Measurements from ENCODE around the gene PRAMEF14.
"Not testable (repeated sequence)": the region's sequence is repeated elsewhere in the genome, so short reads cannot be mapped to it uniquely, and the experiment has no call there.

PRAMEF14 gene, protein sequence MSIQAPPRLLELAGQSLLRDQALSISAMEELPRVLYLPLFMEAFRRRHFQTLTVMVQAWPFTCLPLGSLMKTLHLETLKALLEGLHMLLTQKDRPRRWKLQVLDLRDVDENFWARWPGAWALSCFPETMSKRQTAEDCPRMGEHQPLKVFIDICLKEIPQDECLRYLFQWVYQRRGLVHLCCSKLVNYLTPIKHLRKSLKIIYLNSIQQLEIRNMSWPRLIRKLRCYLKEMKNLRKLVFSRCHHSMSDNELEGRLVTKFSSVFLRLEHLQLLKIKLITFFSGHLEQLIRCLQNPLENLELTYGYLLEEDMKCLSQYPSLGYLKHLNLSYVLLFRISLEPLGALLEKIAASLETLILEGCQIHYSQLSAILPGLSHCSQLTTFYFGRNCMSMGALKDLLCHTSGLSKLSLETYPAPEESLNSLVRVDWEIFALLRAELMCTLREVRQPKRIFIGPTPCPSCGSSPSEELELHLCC

DNA sequence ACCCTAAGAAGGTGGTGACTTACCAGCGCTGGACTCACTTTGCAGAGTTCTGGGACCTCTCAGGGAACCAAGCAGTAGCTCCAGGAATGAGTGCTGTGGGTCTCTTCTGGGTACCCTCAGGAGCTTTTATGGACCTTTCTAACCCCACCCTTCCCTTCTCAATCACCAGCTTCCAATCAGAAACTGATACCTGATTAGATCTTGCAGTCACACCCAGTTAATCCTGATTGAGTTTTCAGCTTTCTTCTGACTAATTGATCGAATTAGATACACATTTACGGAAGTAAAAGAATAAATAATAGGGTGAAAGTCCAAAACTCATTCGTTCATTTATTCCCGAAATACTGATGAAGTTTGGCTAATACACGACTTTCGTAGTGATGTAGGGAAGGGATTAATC is at the start of gene PRAMEF14:
PRAMEF14 (minus strand) TSS at position 101 of the 400 bp plus-strand sequence. CDS start 1,820 bp downstream, outside the sequence.
- not testable (repeated sequence) for DNase-seq (ENCODE audit: low read depth)

DNA sequence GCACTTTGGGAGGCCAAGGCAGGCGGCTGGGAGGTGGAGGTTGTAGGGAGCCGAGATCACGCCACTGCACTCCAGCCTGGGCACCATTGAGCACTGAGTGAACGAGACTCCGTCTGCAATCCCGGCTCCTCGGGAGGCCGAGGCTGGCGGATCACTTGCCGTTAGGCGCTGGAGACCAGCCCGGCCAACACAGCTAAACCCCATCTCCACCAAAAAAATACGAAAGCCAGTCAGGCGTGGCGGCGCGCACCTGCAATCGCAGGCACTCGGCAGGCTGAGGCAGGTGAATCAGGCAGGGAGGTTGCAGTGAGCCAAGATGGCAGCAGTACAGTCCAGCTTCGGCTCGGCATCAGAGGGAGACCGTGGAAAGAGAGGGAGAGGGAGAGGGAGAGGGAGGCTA is 48.4 kb upstream of the PRAMEF14 start:
- DNase-seq (ENCODE audit: low read depth): not testable (repeated sequence)

DNA sequence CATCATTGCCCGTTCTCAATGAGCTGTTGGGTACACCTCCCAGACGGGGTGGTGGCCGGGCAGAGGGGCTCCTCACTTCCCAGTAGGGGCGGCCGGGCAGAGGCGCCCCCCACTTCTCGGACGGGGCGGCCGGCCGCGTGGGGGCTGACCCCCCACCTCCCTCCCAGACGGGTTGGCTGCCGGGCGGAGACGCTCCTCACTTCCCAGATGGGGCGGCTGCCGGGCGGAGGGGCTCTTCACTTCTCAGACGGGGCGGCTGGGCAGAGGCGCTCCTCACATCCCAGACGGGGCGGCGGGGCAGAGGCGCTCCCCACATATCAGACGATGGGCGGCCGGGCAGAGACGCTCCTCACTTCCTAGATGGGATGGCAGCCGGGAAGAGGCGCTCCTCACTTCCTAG is 47.8 kb upstream of the PRAMEF14 start:
- not testable (repeated sequence) for DNase-seq (ENCODE audit: low read depth)

DNA sequence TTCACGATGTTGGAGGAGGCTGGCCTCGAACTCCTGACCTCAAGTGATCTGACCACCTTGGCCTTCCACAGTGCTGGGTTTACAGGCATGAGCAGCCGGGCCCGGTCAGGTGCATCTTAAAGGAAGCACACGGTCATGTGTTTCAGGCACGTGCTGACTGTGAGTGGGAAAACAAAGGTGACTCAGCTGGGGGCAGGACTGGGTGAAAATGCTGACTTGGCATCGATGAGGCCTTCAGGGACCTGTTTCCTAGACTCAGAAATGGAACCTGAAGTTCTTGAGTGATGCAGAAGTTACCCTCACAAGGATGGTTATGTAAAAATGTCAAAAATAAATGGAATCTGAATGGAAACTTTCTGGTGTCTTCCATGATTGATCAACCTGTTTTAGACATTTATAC is 46.1 kb upstream of the PRAMEF14 start:
- DNase-seq (ENCODE audit: low read depth): not testable (repeated sequence)

DNA sequence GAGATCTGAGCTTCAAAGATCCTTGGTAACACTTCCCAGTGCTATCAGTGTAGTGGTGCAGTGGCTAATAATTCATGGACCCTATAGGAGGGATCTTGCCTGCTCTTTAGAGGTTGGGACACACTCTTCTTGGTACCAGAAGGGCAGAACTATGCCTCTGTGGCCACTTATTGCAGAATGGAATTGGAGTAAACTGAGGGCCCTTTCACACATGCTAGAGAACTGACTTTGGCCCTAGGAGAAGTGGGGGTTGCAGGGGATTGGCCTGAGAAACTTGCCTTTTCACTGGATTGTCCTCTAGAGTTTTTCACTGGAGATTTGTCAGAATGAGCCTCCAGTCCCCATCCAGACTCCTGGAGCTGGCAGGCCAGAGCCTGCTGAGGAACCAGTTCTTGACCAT is 42.4 kb upstream of the PRAMEF14 start, which contains the start of gene PRAMEF17:
PRAMEF17 (plus strand) TSS at position 301 of the 400 bp plus-strand sequence; CDS start at position 327, 26 bp downstream.
- not testable (repeated sequence) for DNase-seq (ENCODE audit: low read depth)

DNA sequence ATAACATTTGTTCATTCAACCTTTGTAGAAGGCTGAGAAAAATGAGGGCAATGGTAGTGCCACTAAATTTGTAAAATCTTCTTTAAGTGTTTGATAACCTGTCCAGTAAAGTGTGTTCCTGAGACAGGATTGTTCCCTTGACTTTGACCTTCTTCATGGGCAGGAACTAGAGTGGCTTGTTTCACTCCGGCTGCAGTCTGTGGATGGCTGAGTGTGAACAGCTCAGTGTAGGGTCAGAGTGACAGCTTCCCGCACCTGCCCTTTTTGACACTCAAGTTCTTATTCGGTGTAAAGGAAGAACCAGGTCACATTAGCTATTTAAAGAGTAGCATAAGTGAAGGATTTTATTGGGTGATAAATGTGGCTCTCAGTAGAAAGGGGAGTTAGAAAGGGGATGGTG is 33.4 kb upstream of the PRAMEF14 start:
- not testable (repeated sequence) for DNase-seq (ENCODE audit: low read depth)

DNA sequence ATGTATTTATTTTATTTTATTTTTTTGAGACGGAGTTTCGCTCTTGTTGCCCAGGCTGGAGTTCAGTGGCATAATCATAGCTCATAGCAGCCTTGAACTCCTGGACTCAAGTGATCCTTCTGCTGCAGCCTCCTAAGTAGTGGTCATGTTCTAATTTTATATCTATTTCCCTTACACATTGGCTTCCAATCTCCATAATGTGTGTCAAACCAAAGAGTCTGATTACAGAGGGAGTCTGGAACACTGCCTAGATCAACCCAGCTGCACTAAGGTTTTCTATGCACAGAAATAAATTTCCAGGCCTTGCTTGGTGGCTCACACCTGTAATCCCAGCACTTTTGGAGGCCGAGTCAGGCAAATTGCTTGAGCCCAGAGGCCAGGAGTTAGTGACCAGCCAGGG is 32.0 kb upstream of the PRAMEF14 start:
- DNase-seq (ENCODE audit: low read depth): not testable (repeated sequence)

DNA sequence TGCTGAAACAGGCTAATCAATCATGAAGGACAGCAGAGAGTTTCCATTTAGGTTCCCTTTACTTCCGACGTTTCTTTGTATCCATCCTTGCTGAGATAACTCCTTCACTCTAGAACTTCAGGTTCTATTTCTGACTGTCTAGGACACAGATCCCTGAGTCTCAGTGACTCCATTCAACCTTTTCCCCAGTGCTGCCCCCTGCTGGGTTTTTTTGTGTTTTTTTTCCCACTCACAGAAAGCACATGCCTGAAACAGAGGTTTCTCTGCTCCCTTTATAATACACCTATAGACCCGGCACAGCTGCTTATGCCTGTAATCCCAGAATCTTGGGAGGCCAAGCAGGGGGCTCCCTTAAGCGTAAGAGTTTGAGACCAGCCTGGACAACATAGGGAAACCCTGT is 21.6 kb upstream of the PRAMEF14 start:
- not testable (repeated sequence) for DNase-seq (ENCODE audit: low read depth)

DNA sequence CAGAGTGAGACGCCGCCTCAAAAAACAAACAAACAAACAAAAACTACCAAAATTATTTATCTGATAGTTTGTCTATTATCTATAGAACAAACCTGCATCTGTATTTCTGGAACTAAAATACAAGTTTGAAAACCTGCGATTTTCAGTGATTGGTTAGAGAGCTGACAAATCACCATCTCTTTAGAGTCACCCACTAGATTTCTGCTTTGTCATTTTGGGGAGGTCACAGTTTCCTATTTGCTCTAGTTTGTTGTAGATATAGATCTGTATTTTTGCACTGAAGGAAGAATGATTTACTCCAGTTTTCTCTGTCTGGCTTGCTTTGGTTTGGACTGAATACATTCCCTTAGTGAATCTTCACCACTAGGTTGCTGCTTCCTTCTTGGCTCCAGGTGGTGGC is 19.6 kb upstream of the PRAMEF14 start:
- not testable (repeated sequence) for DNase-seq (ENCODE audit: low read depth)

DNA sequence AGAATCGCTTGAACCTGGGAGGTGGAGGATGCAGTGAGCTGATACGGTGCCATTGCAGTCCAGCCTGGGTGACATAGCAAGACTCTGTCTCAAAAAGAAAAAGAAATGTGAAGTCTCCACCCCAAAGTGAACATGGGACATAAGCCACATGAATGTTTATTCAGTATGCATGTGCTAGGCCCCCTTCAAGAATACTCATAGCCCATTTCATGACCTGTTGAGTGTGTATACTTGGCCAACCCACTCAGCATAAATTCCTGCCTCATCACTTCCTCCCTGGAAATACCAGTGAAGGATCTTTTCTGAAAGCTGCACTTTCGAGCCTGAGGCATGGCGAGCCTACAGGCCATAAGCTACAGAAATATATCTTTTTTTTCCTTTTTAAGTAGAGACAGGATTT is 18.0 kb upstream of the PRAMEF14 start:
- DNase-seq (ENCODE audit: low read depth): not testable (repeated sequence)

DNA sequence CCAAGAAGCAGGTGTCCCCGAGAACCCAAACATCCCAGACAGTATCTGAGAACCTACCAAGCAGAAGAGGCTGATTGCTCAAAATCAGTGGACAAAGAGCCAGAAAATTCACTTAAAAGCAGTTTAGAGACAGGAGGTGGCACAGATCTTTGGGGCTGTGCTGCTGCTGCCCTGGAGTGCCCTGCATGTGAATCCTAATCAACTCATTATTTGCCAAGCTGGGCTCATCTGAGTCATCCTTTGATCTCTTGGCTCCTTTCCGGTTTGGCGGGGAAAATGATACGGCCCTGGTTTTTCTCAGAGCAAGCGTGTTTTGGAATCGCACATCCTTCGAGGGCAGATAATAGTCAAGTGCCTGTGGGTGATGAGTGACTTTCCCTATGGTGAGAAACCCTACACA is 15.4 kb upstream of the PRAMEF14 start:
- DNase-seq (ENCODE audit: low read depth): not testable (repeated sequence)

DNA sequence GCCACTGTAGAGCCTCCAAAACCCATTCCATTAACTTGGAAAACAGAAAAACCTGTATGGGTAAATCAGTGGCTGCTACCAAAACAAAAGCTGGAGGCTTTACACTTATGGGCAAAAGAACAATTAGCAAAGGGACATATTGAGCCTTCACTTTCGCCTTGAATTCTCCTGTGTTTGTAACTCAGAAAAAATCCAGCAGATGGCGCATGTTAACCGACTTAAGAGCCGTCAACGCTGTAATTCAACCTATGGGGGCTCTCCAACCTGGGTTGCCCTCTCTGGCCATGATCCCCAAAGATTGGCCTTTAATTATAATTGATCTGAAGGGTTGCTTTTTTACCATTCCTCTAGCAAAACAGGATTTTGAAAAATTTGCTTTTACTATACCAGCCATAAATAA is 9.8 kb upstream of the PRAMEF14 start:
- peak; percentile 29 for DNase-seq (ENCODE audit: low read depth)

DNA sequence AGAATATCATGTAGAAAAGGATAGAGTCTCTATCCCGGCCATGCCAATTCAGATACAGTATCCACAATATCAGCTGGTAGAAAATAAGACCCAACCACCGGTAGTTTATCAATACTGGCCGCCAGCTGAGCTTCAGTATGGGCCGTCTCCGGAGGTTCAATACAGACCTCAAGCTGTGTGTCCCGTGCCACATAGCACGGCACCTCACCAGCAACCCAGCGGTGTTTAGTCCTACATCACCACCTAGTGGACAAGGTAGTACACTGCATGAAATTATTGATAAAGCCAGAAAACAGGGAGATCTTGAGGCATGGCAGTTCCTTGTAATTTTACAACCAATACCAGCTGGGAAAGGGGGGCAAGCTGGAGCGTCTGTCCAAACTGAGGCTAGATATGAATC is 7.5 kb upstream of the PRAMEF14 start:
- not testable (repeated sequence) for DNase-seq (ENCODE audit: low read depth)

DNA sequence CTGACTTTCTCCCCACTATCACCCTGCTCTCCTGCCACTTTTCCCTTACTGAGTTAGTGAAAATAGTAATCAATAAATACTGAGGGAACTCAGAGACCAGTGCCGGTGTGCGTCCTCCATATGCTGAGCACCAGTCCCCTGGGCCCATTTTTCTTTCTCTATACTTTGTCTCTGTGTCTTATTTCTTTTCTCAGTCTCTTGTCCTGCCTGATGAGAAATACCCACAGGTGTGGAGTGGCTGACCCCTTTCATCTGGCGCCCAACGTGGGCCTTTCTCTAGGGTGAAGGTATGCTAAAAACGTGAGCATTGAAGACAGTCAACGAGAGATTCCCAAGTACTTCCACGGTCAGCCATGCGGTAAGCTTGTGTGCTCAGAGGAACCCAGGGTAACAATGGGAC is 6.5 kb upstream of the PRAMEF14 start:
- DNase-seq (ENCODE audit: low read depth): not testable (repeated sequence)

DNA sequence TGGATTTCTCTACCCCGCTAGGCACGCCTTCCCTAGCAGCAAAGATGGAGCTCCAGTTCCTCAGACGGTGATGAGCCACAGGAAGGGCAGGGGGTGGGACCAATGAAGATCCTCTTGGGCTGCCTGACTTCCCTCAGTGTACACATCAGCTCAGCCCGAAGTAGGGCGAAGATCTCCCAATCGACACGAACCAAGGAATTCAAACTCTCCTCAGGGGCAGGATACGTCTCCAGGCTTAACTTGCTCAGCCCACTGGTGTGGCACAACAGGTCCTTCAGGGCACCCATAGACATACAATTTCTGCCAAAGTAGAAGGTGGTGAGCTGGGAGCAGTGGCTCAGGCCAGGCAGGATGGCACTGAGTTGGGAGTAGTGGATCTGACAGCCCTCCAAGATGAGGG is 4.4 kb downstream of the PRAMEF14 start:
- DNase-seq (ENCODE audit: low read depth): not testable (repeated sequence)

DNA sequence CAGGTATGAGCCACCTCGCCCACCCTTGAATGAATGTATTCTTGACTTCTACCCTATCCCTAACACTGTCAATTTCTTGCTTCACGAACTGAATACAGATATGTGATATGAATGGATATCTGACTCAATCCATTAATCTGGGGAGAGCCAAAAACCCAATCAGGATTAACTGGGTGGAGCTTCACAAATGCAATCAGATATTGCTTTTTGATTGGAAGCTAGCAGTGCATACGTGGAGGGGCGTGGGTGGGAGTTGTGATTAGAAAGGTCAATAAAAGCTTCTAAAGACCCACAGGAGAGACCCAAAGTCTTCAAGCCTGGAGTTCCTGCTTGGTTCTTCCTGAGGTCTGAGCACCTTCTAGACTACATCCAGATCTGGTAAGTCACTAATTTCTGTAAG is 31.7 kb downstream of the PRAMEF14 start, which contains the start of gene PRAMEF15:
PRAMEF15 (plus strand) TSS at position 301 of the 400 bp plus-strand sequence. CDS start 2,827 bp downstream, outside the sequence.
- DNase-seq (ENCODE audit: low read depth): not testable (repeated sequence)

DNA sequence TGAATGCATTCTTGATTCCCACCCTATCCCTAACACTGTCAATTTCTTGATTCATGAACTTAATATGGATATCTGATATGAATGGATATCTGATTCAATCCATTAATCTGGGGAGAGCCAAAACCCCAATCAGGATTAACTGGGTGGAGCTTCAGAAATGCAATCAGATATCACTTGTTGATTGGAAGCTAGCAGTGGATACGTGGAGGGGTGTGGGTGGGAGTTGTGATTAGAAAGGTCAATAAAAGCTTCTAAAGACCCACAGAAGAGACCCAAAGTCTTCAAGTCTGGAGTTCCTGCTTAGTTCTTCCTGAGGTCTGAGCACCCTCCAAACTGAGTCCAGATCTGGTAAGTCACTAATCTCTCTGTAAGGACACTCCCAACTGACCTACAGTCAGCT is 43.7 kb downstream of the PRAMEF14 start, which contains the start of gene PRAMEF33:
PRAMEF33 (plus strand) TSS at position 301 of the 400 bp plus-strand sequence. CDS start 2,416 bp downstream, outside the sequence.
- not testable (repeated sequence) for DNase-seq (ENCODE audit: low read depth)

DNA sequence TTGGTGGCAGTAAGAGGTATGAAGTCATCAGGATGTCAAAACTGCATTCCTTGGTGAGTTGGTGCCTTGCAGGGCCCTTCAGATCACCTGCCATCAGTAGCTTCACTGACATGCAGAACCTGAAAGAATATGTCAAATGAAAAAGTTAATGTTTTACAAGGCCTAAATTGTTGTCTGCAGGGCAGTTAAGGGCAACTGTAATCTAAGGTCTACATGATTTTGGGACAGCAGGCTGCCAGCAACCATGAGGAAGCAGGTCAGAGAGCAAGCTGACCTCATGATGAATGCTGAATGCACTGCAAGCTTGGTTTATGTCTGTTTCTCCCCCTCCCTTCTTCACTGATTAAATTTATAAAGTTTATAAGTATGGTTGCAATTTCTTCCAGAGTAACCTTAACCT is 44.7 kb downstream of the PRAMEF14 start:
- not testable (repeated sequence) for DNase-seq (ENCODE audit: low read depth)

DNA sequence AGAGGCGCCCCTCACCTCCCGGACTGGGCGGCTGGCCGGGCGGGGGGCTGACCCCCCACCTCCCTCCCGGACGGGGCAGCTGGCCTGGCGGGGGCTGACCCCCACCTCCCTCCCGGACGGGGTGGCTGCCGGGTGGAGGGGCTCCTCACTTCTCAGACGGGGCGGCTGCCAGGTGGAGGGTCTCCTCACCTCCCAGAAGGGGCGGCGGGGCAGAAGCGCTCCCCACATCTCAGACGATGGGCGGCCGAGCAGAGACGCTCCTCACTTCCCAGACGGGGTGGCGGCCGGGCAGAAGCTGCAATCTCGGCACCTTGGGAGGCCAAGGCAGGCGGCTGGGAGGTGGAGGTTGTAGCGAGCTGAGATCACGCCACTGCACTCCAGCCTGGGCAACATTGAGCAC is 48.2 kb downstream of the PRAMEF14 start:
- DNase-seq (ENCODE audit: low read depth): not testable (repeated sequence)

DNA sequence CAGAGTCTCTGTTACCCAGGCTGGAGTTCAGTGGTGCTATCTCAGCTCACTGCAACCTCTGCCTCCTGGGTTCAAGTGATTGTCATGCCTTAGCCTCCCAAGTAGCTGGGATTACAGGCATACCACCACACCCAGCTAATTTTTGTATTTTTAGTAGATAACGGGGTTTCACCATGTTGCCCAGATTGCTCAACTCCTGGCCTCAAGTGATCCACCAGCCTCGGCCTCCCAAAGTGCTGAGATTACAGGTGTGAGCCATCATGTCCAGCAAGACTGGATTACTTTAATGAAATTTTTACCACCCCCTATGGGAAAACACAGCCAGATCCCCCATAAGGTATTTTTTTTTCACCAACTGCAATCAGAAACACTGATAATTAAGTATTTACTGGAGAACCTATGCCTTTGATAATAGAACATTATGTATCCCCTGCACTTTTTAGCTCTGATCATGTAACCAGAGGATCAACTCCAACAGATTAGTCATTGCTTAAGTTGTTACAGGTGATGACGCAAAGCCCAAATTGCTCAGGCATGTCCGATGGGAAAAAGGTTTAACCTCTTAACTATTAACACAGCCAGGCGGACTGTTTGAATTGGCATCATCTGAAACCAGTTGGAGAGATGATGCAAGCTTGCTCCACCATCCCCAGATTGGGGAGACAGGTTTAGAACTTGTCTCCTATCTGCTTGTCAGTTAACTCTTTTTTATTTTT is 49.6 kb downstream of the PRAMEF14 start:
- not testable (repeated sequence) for DNase-seq (ENCODE audit: low read depth)

Data from CMK (cell line).